GM19467 (cell line): Measurements from ENCODE around the gene FARSA.
"Not testable (repeated sequence)": the region's sequence is repeated elsewhere in the genome, so short reads cannot be mapped to it uniquely, and the experiment has no call there.

Experiments used
- ATAC-seq: cut with Tn5 transposase; IDR thresholded peaks from one replicate; pipeline ENCODE4 v1.9.1; 2021; ENCODE audit warnings: mild to moderate bottlenecking, moderate library complexity; ENCODE audit not compliant: unreplicated experiment

The FARSA gene

GRCh38 chr19:12954612-12954962 is 21.1 kb upstream of the FARSA start:
- no peak for ATAC-seq

- ATAC-seq, result no peak
Observed at GRCh38 chr19:12953799-12954611, 20.5 kb upstream of the FARSA start.

GRCh38 chr19:12953138-12953798 is 19.8 kb upstream of the FARSA start:
- ATAC-seq, result no peak

GRCh38 chr19:12952488-12953137 is 19.1 kb upstream of the FARSA start:
- no peak for ATAC-seq

GRCh38 chr19:12952050-12952449 is 18.5 kb upstream of the FARSA start:
- ATAC-seq, result not testable (repeated sequence)

- ATAC-seq, result no peak
Observed at GRCh38 chr19:12949363-12950283, 16.1 kb upstream of the FARSA start.

GRCh38 chr19:12948612-12949362 is 15.3 kb upstream of the FARSA start:
- no peak for ATAC-seq

GRCh38 chr19:12947702-12948611 is 14.4 kb upstream of the FARSA start:
- ATAC-seq, result no peak

GRCh38 chr19:12946731-12947496 is 13.4 kb upstream of the FARSA start:
- ATAC-seq, result no peak

GRCh38 chr19:12946092-12946721 is 12.7 kb upstream of the FARSA start:
- peak; percentile 17 for ATAC-seq

GRCh38 chr19:12945479-12946091 is 12.1 kb upstream of the FARSA start, which contains the start of gene RAD23A:
TSS of gene RAD23A (plus strand) at chr19:12945862. CDS start at chr19:12945949, 87 bp downstream.
- peak; percentile 60 for ATAC-seq

GRCh38 chr19:12944104-12944674 is 10.7 kb upstream of the FARSA start:
- ATAC-seq, result no peak

- ATAC-seq, result no peak
Observed at GRCh38 chr19:12943437-12944044, 10.0 kb upstream of the FARSA start.

GRCh38 chr19:12940897-12941296 is 7.4 kb upstream of the FARSA start:
- ATAC-seq, result no peak

GRCh38 chr19:12939975-12940423 is 6.5 kb upstream of the FARSA start:
- ATAC-seq, result no peak

- peak; percentile 9 for ATAC-seq
Observed at GRCh38 chr19:12938779-12939601, 5.5 kb upstream of the FARSA start.
